DMS153 (cell line): ENCODE results near the gene KCNH5.

Experiments
- DNase-seq: peaks from one replicate; lab custom pipeline; 2025; lab: John Stamatoyannopoulos, UW

KCNH5 gene

GRCh38 chr14:62988967-62989366, 56.3 kb downstream of the KCNH5 start:
- no peak for DNase-seq

GRCh38 chr14:62983821-62984220, 61.4 kb downstream of the KCNH5 start:
- no peak for DNase-seq

GRCh38 chr14:62980693-62981092, 64.6 kb downstream of the KCNH5 start:
- no peak for DNase-seq

DNA sequence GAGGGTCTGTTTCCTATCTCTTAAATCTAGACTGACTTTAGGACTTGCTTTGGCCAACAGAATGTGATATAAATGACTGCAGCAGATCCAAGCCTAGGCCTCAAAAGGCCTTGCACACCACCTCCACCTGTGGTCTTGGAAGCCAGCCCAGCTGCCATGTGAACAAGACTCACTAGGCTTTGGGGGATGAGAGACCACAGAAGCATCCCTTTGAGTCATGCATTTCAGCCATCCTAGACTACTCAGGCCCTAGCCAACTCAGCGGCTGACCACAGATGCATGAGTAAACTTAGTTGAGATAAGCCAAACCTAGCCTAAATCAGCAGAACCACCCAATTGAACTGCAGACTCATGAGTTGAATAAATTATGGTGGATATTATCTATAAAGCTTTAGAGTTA, 87.7 kb downstream of the KCNH5 start:
- no peak for DNase-seq

DNA sequence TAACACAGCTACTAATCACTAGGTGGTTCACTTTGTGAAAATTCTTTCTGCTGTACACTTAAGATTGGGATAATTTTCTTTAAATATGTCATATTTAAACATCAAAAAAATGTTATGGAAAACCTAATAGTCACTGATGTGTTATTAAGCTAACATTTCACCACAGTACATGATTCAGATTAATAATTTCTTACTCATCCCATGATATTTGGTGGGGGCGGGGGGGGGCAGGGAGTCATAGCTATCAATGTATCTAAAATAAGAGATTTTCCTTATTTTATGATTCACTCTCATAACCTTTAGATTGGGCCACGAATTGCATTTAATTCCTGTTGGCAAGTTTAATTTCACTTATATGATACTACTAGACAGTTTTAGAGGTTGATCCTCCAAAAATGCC, 88.8 kb downstream of the KCNH5 start:
- DNase-seq: no peak

DNA sequence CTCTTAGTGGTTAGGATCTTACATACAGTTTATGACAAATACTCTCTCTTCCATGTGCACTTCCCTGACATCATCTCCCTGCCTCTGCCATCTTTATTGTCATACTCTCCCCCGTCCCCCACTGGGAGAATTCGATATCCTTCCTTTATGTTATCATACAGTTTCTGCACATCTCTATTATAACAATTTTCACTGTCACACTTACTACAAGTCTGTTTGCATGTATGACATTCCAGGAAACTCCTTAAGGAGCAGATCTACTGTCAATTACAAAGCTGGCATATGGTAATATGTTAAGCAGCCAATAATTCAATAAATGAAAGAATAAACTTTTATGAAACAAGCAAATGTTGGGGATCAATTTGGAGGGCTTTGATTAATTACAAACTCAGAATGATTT, 91.1 kb downstream of the KCNH5 start:
- no peak for DNase-seq

- DNase-seq: no peak
These were observed 93.0 kb downstream of the KCNH5 start for GRCh38 chr14:62952226-62952625.

- no peak for DNase-seq
These were observed 98.0 kb downstream of the KCNH5 start for GRCh38 chr14:62947301-62947700.

DNA sequence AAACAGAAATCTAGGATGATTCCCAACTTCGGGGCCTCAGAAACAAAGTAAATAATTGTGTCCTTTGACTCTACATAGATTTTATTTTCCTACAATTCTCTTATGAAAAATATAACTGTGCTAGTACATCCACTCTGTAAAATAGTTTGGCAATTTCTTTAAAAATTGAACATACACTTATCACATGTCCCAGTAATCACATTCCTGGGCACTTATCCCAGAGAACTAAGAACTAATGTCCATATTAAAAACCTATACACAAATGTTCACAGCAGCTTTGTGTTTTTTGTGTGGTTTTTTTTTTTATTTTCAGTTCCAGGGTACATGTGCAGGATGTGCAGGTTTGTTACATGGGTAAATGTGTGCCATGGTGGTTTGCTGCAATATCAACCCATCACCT, 99.0 kb downstream of the KCNH5 start:
- no peak for DNase-seq

GRCh38 chr14:62943202-62943601, 102.1 kb downstream of the KCNH5 start:
- no peak for DNase-seq

DNA sequence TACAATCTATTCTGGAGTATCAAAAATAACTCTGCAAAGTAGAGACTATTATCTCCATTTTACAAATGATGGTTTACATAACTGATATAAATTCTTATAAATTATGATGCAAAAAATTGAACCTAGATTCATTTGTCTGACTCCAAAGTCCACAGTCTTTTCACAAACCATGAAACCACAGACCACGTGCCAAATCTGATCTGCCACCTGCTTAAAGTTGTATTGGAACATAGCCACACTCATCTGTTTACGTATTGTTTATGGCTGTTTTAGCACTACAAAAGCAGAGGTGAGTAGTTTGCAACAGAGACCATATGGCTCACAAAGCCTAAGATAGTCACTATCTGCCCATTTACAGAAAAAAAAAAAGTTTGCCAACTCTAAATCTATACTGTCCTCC, 105.3 kb downstream of the KCNH5 start:
- DNase-seq: no peak

DNA sequence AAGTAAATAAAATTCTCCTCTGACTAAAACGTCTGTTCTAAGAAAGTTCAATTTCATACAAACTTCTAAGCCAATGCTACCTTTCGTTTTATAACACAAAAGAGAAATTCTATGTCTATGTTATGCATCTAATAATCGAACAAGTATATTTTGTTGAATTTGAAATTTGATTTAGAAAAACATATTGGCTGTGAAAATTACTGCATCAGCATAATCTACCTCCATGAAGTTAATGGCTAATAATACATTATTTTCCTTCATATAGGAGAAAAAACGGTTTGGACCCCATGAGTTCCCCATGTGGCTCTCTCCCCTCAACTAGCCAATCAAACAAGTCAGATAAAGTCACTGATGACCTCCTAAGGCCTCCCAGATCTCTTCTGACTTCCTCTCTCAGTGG, 106.5 kb downstream of the KCNH5 start:
- DNase-seq: no peak

DNA sequence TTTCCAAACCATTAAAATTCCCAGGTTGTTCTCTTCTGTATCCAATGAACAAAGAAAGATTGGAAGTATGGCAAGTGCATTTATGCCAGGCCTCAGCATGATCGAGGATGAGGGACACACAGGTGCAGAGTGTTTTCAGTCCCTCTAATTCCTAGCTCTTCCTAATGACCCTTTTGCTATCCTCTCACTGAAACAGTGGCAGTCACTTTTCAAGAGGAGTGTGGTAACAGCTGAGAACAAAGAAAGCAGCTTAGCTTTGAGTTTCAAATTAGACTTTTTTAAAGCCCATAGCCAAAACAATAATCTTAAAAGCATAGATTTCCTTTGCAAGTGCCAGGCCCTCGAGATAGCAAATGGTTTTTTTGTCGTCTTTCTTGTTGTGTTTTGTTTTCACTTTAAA, 110.8 kb downstream of the KCNH5 start:
- no peak for DNase-seq

DNA sequence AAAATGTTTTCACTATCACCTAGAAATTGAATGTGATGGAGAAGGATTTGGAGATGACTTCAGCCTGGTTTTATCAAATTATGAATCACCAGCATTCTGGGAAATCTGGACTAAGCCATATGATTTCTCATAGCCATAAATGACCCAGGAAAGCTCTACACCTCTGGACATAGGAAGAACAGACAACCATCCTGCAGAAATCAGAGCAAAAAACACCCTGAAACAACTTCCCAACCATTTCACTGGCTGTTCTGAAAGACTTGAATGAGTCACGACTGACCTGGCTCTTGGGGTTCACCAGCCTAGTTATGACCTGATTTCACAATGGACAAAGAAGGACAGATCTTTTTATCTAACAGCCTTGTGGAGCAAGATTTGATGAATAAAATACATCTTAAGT, 123.8 kb downstream of the KCNH5 start:
- DNase-seq: no peak

GRCh38 chr14:62916551-62916950, 128.7 kb downstream of the KCNH5 start:
- DNase-seq: no peak

GRCh38 chr14:62914873-62915272, 130.4 kb downstream of the KCNH5 start:
- DNase-seq: no peak

GRCh38 chr14:62914025-62914424, 131.2 kb downstream of the KCNH5 start:
- DNase-seq: no peak

- no peak for DNase-seq
These were observed 136.8 kb downstream of the KCNH5 start for GRCh38 chr14:62908506-62908905.

DNA sequence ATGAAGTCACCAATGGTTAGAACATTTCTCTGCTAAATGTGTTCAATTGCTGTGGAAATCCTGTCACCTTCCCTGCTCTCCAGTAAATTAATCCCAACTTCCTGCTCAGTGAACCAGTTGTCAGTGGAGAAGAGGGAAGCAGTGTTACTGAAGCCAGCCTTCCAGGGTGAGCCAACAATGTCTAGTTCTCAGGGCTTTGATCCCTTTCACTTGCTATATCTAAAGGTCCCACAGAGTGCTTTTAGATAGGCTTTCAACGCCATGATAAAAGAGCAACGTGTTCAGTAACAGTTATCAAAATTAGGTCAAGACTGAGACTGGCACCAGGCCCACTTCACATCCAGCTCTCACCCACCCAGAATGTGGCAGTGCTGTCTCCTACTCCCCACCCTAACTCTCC, 139.7 kb downstream of the KCNH5 start:
- DNase-seq: no peak

GRCh38 chr14:62897771-62898170, 147.5 kb downstream of the KCNH5 start:
- DNase-seq: no peak

DNA sequence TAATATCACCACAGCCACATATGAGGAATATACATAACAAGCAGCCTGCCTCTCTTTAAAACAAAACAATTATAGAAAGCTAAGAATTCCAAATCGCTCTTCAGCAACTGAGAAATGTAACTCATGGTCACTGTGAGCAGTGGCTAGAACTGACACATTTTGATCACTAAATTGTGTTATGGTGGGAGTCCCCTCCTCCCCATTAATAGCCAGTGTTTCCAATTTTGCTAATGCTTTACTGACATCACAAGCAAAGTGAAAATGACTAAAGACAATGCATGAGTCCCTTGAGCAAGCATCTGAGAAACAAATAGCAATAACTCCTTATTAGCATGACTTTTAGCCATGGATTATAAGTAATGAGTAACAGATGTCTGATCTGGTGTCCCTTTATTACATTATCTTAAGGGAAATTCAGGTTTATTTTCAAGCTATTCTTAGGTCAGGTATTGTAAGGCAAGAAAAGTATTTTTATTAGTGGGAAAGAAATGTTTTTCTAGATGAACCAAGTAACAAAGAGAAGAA, 148.3 kb downstream of the KCNH5 start:
- DNase-seq: no peak

- DNase-seq: no peak
These were observed 150.5 kb downstream of the KCNH5 start for GRCh38 chr14:62894736-62895135.

- no peak for DNase-seq
These were observed 155.9 kb downstream of the KCNH5 start for GRCh38 chr14:62889364-62889763.

- no peak for DNase-seq
These were observed 158.8 kb downstream of the KCNH5 start for GRCh38 chr14:62886461-62886860.

- no peak for DNase-seq
These were observed 159.8 kb downstream of the KCNH5 start for GRCh38 chr14:62885451-62885850.
